ENCODE measurements around the gene AKT2.

DNA sequence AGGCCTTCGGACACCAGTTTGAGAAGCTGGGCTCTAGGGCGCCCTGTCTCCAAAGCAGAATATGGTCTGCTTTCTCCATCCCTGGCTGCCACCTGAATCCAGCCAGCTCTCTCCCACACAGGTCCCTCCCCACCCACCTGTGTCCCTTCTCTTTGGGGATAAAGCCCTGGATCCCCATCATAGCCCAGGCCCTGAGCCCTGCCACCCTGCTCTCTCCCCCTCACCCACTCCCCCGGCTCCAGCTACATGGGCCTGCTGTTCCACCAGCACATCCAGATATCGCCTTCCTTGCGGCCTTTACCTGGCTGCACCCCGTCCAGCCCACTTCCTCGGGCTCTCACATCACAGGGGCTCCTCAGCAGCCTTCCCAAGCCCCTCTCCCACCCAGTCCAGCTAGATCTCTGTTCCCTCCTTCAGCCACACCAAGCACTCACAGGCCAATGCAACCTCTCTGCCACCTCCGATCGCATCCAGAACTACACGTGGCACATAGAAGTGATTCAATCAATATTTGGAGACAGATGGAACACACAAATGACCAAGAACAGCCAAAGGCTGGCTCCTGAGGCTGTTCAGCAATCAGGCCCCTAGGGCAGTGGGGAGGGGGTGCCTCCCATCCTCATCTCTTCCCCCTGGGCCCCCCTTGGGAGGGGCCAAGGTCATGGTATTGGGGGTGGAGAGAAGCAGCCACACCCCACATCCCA is 7.6 kb downstream of the AKT2 start:
- TF ChIP-seq, protein P1, sequence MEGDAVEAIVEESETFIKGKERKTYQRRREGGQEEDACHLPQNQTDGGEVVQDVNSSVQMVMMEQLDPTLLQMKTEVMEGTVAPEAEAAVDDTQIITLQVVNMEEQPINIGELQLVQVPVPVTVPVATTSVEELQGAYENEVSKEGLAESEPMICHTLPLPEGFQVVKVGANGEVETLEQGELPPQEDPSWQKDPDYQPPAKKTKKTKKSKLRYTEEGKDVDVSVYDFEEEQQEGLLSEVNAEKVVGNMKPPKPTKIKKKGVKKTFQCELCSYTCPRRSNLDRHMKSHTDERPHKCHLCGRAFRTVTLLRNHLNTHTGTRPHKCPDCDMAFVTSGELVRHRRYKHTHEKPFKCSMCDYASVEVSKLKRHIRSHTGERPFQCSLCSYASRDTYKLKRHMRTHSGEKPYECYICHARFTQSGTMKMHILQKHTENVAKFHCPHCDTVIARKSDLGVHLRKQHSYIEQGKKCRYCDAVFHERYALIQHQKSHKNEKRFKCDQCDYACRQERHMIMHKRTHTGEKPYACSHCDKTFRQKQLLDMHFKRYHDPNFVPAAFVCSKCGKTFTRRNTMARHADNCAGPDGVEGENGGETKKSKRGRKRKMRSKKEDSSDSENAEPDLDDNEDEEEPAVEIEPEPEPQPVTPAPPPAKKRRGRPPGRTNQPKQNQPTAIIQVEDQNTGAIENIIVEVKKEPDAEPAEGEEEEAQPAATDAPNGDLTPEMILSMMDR (IDR thresholded peaks at IDR 0.05; ENCODE audit: insufficient read depth, low read depth, low read length): no peak
- no peak for TF ChIP-seq EZH2 (IDR thresholded peaks at IDR 0.05; ENCODE audit: insufficient read depth, low read length)
